GM19463 (cell line): ENCODE results near the gene ARL5A.

Experiments
- ATAC-seq: cut with Tn5 transposase; IDR thresholded peaks from one replicate; pipeline ENCODE4 v1.9.1; 2021; ENCODE audit warnings: mild to moderate bottlenecking, moderate library complexity; ENCODE audit not compliant: unreplicated experiment

The ARL5A gene

GRCh38 chr2:151770995-151771394 lies 57.2 kb downstream of the ARL5A start:
- ATAC-seq: peak; percentile 9

- no peak for ATAC-seq
These were observed 58.6 kb downstream of the ARL5A start for GRCh38 chr2:151769606-151770005.

DNA sequence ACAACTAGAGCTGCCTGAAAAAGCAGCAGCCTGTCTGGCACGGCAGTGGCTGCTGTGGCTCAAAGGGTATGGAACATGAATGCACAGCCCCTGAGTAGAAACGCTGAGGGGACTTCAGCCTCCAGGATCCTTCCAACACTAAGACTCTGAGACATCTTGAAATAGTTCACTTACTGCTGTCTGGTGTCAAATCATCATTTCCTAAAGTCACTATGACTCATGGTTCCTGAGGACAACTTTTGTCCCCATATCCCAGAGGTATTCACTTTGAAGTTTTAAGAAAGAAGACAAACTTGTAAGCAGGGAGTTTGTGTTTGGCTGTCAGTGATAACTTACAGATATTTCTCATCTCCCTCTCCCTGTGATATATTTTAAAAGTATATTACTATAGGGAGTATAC lies 60.7 kb downstream of the ARL5A start:
- no peak for ATAC-seq

- ATAC-seq: peak; percentile 55
These were observed 61.6 kb downstream of the ARL5A start for GRCh38 chr2:151766437-151767153.

GRCh38 chr2:151765760-151766410 lies 62.3 kb downstream of the ARL5A start:
- ATAC-seq: peak; percentile 30

DNA sequence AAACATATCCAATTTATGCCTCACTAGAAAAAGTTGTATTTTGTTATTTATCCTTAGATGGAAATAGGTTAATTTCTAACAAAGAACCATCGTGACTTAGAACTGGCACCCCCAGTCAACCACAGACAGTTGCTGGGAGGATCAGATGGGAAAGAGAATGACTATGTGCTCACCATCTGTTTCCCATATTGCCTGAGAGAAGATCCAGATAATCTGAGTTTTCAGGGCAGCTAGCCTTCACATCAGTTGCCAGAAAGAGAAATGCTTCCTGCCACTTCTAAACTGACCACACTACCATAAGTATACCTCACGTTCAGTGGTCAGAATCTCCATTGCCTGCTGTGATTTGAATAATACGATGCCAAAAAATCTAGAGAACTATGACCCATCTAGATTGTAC lies 65.5 kb downstream of the ARL5A start:
- no peak for ATAC-seq

DNA sequence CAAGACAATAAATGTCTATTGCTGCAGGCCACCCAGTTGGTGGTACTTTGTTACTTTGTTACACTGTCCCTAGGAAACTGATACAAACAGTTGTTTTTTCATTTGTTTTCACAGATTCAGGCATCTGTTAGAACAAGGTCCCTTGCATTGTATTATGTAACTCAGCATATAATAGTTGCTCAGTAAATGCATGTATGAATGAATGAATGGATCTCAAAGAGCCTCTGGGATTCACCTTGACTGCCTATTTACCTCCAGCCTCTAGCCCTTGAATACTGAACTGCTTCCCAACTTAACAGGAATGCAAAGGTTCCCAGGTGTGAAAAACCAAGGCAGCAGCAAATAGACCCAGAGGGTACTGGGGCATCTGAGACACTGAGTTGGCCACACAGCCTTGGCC lies 66.5 kb downstream of the ARL5A start:
- ATAC-seq: no peak

- ATAC-seq: no peak
These were observed 67.0 kb downstream of the ARL5A start for GRCh38 chr2:151761193-151761592.

DNA sequence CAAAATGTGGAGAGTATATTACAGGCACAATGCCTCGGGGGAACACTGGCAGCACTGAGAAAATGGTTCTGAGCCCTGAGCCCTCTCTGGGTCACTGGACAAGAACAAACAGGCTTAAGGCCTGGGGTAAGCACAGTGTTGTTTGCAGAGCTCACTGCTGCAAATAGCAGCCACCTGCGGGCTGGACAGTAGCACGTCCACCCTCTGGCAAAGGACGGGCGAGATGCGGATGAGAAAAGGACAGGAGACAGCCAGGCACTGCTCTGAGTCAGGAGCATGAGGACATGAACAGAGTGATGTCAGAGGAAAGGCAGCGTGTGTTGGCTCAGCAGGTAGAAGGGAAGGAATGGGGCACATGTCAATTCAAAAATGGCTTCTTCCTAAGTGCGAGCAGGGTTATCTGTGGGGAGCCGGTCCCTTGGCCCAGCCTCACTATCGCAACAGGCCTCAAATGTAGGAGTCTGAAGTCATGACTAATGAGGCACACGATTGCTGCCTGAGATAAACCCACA lies 68.0 kb downstream of the ARL5A start:
- no peak for ATAC-seq

DNA sequence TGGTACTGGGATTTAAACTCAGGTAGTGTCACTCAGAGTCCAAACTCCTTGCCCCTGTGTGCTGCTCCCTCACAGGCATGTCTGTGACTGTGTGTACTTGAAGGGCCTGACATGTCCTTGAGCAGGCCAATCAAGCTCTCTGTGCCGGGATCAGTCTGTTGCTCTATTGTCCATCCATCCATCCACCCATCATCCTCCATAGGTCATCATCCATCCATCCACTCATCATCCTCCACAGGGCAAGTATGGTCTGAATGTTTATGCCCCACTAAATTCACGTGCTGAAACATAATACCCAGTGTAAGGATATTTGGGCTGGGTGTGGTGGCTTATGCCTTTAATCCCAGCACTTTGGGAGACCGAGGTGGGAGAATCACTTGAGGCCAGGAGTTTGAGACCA lies 69.5 kb downstream of the ARL5A start:
- no peak for ATAC-seq

DNA sequence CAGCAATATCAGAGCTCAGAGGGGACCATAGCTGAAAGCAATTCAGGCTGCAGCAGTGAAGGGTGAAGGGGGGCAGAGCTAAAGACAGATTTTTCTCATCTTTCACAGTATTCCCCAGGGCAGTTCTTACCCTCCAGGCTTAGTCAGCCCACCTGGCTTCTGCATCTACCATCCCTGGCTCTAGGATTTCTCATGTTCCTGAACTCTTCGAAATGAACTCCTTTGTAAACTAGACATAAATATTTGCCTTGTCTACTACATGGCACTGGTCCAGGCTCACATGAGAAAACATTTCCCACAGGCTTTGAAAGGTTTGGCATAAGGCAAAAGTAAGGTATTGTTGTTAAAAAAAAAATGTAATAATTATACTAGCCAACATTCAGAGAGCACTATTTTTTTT lies 70.4 kb downstream of the ARL5A start:
- no peak for ATAC-seq

DNA sequence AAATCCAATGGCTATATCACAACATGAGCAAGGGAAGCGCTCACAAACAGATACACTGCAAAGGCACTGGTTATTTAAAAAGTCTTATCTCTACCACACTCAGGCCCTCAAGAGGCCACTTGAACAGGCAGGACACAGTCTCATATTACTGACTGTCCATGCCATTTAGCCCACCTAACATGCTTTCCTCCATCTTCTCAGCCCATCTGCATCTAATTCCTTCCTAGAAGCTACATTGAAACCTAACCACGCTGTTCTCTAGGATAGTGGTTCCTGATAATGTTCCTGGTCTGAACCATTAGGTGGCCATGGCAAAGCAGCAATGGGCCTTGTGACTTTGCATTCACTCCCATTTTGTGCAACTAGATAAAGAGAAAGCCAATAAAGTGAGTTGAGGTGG lies 71.4 kb downstream of the ARL5A start:
- ATAC-seq: no peak

GRCh38 chr2:151754253-151754897 lies 73.8 kb downstream of the ARL5A start:
- ATAC-seq: no peak

DNA sequence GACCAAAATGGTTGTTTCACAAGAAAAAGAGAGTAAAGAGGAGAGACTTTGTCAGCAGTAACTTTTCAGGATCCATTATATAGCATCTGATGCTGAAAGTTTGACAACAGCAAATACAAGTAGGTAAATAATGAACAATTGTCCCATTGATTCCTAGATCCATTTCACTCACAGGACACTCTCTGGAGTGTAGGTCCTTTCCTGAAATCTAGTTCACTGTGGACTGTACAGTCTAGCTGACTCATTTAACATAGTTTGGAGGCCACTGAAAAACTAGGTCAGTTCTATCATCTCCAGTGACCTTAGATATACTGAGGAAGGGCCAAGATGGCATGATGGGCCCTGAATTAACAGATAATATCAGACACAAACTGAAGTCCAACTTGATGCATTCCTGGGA lies 74.7 kb downstream of the ARL5A start:
- ATAC-seq: no peak
